SK-N-SH (cell line): Measurements from ENCODE around the gene DSCAM.

Source experiments
- CHD2 ChIP-seq: fragments of 150-350 bp; IDR thresholded peaks from 2 replicates; pipeline ENCODE4 v1.6.1; 2018; ENCODE audit warnings: low read length; ENCODE audit not compliant: partially characterized antibody
- ELF1 ChIP-seq: IDR thresholded peaks from 2 replicates; pipeline ENCODE4 v1.4.0; 2012
- FOSL2 ChIP-seq: IDR thresholded peaks from 2 replicates; pipeline ENCODE4 v1.4.0; 2012; ENCODE audit warnings: low read depth, mild to moderate bottlenecking, moderate library complexity, borderline replicate concordance
- GABPA ChIP-seq: IDR thresholded peaks from 2 replicates; pipeline ENCODE4 v1.4.0; 2012; ENCODE audit warnings: low read depth, mild to moderate bottlenecking
- MEF2A ChIP-seq: IDR thresholded peaks from 2 replicates; pipeline ENCODE4 v1.4.0; 2012; ENCODE audit warnings: low read depth, borderline replicate concordance
- MXI1 ChIP-seq: IDR thresholded peaks from 2 replicates; pipeline ENCODE4 v1.6.1; 2012; ENCODE audit warnings: mild to moderate bottlenecking, low read depth, low read length, improper control_type of control experiment
- POLR2AphosphoS5 ChIP-seq: IDR thresholded peaks from 2 replicates; pipeline ENCODE4 v1.6.1; 2012; ENCODE audit warnings: low read depth, low read length
- REST ChIP-seq: IDR thresholded peaks from 2 replicates; pipeline ENCODE4 v1.6.1; 2012; ENCODE audit warnings: mild to moderate bottlenecking, low read depth, low read length, moderate library complexity
- TAF1 ChIP-seq: IDR thresholded peaks from 2 replicates; pipeline ENCODE4 v1.6.1; 2012; ENCODE audit warnings: low read depth, mild to moderate bottlenecking, low read length, moderate library complexity, borderline replicate concordance
- TF ChIP-seq, protein P1 (sequence below): fragments of 200-600 bp; sonication (generic); IDR thresholded peaks from 2 replicates; pipeline ENCODE4 v1.6.1; 2017; ENCODE audit warnings: antibody characterized with exemption, mild to moderate bottlenecking, moderate library complexity

- no peak for TF ChIP-seq MXI1
- TF ChIP-seq, protein P1, sequence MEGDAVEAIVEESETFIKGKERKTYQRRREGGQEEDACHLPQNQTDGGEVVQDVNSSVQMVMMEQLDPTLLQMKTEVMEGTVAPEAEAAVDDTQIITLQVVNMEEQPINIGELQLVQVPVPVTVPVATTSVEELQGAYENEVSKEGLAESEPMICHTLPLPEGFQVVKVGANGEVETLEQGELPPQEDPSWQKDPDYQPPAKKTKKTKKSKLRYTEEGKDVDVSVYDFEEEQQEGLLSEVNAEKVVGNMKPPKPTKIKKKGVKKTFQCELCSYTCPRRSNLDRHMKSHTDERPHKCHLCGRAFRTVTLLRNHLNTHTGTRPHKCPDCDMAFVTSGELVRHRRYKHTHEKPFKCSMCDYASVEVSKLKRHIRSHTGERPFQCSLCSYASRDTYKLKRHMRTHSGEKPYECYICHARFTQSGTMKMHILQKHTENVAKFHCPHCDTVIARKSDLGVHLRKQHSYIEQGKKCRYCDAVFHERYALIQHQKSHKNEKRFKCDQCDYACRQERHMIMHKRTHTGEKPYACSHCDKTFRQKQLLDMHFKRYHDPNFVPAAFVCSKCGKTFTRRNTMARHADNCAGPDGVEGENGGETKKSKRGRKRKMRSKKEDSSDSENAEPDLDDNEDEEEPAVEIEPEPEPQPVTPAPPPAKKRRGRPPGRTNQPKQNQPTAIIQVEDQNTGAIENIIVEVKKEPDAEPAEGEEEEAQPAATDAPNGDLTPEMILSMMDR, result no peak
- no peak for TF ChIP-seq MEF2A
- no peak for TF ChIP-seq REST
- TF ChIP-seq GABPA, result no peak
- no peak for TF ChIP-seq TAF1
- no peak for TF ChIP-seq POLR2AphosphoS5
- TF ChIP-seq FOSL2, result no peak
- TF ChIP-seq CHD2, result no peak
- no peak for TF ChIP-seq ELF1
These were observed 174.4 kb downstream of the DSCAM start for GRCh38 chr21:40672602-40673001.
